H1 (cell line): ENCODE data around the gene NPHS2. TPM values are rescaled to one million over a fixed set of nuclear protein-coding genes. Genes with fewer than 3 reads are reported as not detected.

Experiments used
- CTCF ChIA-PET: fragments of 300-600 bp; sonication (Branson Sonifier 250); formaldehyde crosslinking; loops from one replicate; lab custom pipeline; 2021; ENCODE audit not compliant: partially characterized antibody; lab: Charles Lee
- POLR2A ChIA-PET: fragments of 300-600 bp; sonication (Branson Sonifier 250); formaldehyde crosslinking; loops from one replicate; lab custom pipeline; 2021; ENCODE audit warnings: inconsistent platforms; ENCODE audit not compliant: partially characterized antibody; lab: Charles Lee
- DNase-seq, 2 experiments: peaks; one replicate each; pipeline versions ENCODE4 v3.0.0 to v3.0.0-alpha.2; 2010 to 2022; ENCODE audit warnings: low spot score in 2 of 2, low read depth in 1 of 2, mixed read lengths in 1 of 2
- FAIRE-seq: peaks from 2 replicates; lab custom pipeline; 2011; peaks lifted over from hg19 to GRCh38; lab: Jason Lieb, UNC
- H2AFZ ChIP-seq: 2 replicates; pipeline ENCODE4 v1.8.1; 2012; ENCODE audit warnings: low read length, inconsistent platforms
- H2AK5ac ChIP-seq: 2 replicates; pipeline ENCODE4 v1.6.1; 2013; ENCODE audit warnings: low read depth, low read length
- H2BK120ac ChIP-seq: replicated peaks from 2 replicates; pipeline ENCODE3; 2013; ENCODE audit warnings: low read depth, low read length, inconsistent platforms
- H2BK12ac ChIP-seq: 2 replicates; pipeline ENCODE4 v1.6.1; 2013; ENCODE audit warnings: low read depth, low read length
- H2BK15ac ChIP-seq: 2 replicates; pipeline ENCODE4 v1.6.1; 2013; ENCODE audit warnings: low read length
- H2BK20ac ChIP-seq: 2 replicates; pipeline ENCODE4 v1.6.1; 2013; ENCODE audit warnings: low read length
- H2BK5ac ChIP-seq: 2 replicates; pipeline ENCODE4 v1.6.1; 2013; ENCODE audit warnings: low read depth, low read length
- H3K14ac ChIP-seq: 2 replicates; pipeline ENCODE4 v1.6.1; 2013; ENCODE audit warnings: inconsistent platforms; ENCODE audit not compliant: insufficient read length
- H3K18ac ChIP-seq: 2 replicates; pipeline ENCODE4 v1.6.1; 2013; ENCODE audit warnings: low read length; ENCODE audit errors: extremely low read depth
- H3K23ac ChIP-seq: 2 replicates; pipeline ENCODE4 v1.6.1; 2013; ENCODE audit warnings: inconsistent platforms; ENCODE audit not compliant: insufficient read length
- H3K23me2 ChIP-seq: 2 replicates; pipeline ENCODE4 v1.6.1; 2013; ENCODE audit warnings: low read depth, low read length
- H3K27ac ChIP-seq: 2 replicates; pipeline ENCODE4 v1.6.1; 2011; ENCODE audit warnings: low read depth, low read length, inconsistent platforms
- H3K27me3 ChIP-seq, 4 experiments: replicated peaks in 1 of 4; 1 replicate in 1 of 4; 2 replicates in 3 of 4; pipeline versions ENCODE4 v1.6.1 to v1.8.1; 2011 to 2013; ENCODE audit warnings: low read length in 3 of 4, mild to moderate bottlenecking in 3 of 4, inconsistent platforms in 2 of 4, mixed read lengths in 2 of 4, moderate library complexity in 1 of 4; ENCODE audit not compliant: control insufficient read depth in 3 of 4, insufficient read depth in 3 of 4; ENCODE audit errors: extremely low read depth in 1 of 4
- H3K36me3 ChIP-seq, 4 experiments: 2 replicates each; pipeline versions ENCODE4 v1.6.1 to v1.8.1; 2011 to 2013; ENCODE audit warnings: mild to moderate bottlenecking in 4 of 4, low read length in 3 of 4, moderate library complexity in 2 of 4, control low read depth in 1 of 4, inconsistent platforms in 1 of 4; ENCODE audit not compliant: insufficient read depth in 4 of 4, control insufficient read depth in 2 of 4
- H3K4ac ChIP-seq: replicated peaks from 2 replicates; pipeline ENCODE3; 2013; ENCODE audit warnings: low read length, low read depth, mixed read lengths, inconsistent platforms; ENCODE audit not compliant: insufficient read length
- H3K4me1 ChIP-seq, 4 experiments: replicated peaks in 1 of 4; 1 replicate in 1 of 4; 2 replicates in 3 of 4; pipeline versions ENCODE4 v1.6.1 to v1.8.1; 2011 to 2013; ENCODE audit warnings: low read length in 3 of 4, inconsistent platforms in 2 of 4, mixed read lengths in 1 of 4; ENCODE audit not compliant: insufficient read depth in 4 of 4, control insufficient read depth in 3 of 4
- H3K4me2 ChIP-seq, 2 experiments: 2 replicates each; pipeline versions ENCODE4 v1.6.1 to v1.8.1; 2011 to 2013; ENCODE audit warnings: low read depth in 2 of 2, low read length in 2 of 2, control low read depth in 1 of 2, inconsistent platforms in 1 of 2, mild to moderate bottlenecking in 1 of 2; ENCODE audit not compliant: insufficient read depth in 1 of 2
- H3K4me3 ChIP-seq, 4 experiments: fragments of 200-600, 300-600 bp in 1 of 4; sonication (generic), shearing (Covaris generic), sonication (Bioruptor Twin) in 1 of 4; 2 replicates each; pipeline versions ENCODE4 v1.5.1 to v1.8.1; 2011 to 2016; ENCODE audit warnings: low read length in 4 of 4, low read depth in 3 of 4, control low read depth in 2 of 4, inconsistent platforms in 2 of 4, mild to moderate bottlenecking in 2 of 4, mixed read lengths in 1 of 4, moderate library complexity in 1 of 4; ENCODE audit not compliant: insufficient read depth in 2 of 4; ENCODE audit errors: extremely low read depth in 1 of 4
- H3K56ac ChIP-seq: replicated peaks from 2 replicates; pipeline ENCODE3; 2013; ENCODE audit warnings: low read depth, mild to moderate bottlenecking, mixed read lengths, low read length, inconsistent platforms; ENCODE audit not compliant: insufficient read length
- H3K79me1 ChIP-seq: 2 replicates; pipeline ENCODE4 v1.6.1; 2013; ENCODE audit warnings: low read depth, low read length, control low read depth
- H3K79me2 ChIP-seq, 2 experiments: 2 replicates each; pipeline versions ENCODE4 v1.6.1 to v1.8.1; 2012 to 2013; ENCODE audit warnings: low read length in 2 of 2, mild to moderate bottlenecking in 2 of 2, inconsistent platforms in 1 of 2; ENCODE audit not compliant: insufficient read depth in 2 of 2, control insufficient read depth in 1 of 2
- H3K9ac ChIP-seq, 4 experiments: replicated peaks in 1 of 4; 1 replicate in 1 of 4; 2 replicates in 3 of 4; pipeline versions ENCODE4 v1.6.1 to v1.8.1; 2011 to 2013; ENCODE audit warnings: low read depth in 3 of 4, low read length in 3 of 4, control low read depth in 2 of 4, mild to moderate bottlenecking in 2 of 4, moderate library complexity in 2 of 4, inconsistent platforms in 1 of 4; ENCODE audit errors: extremely low read depth in 1 of 4
- H3K9me3 ChIP-seq, 2 experiments: 2 replicates each; pipeline versions ENCODE4 v1.6.1 to v1.8.1; 2012 to 2013; ENCODE audit warnings: mild to moderate bottlenecking in 2 of 2, moderate library complexity in 2 of 2, control low read depth in 1 of 2, inconsistent platforms in 1 of 2, low read depth in 1 of 2, low read length in 1 of 2, mixed read lengths in 1 of 2; ENCODE audit not compliant: insufficient read depth in 2 of 2
- H4K20me1 ChIP-seq, 2 experiments: replicated peaks in 1 of 2; 2 replicates each; pipeline versions ENCODE3 to v1.8.1; 2011 to 2013; ENCODE audit warnings: inconsistent platforms in 2 of 2, low read length in 2 of 2, mild to moderate bottlenecking in 1 of 2; ENCODE audit not compliant: insufficient read depth in 2 of 2, control insufficient read depth in 1 of 2
- H4K5ac ChIP-seq: 2 replicates; pipeline ENCODE4 v1.6.1; 2013; ENCODE audit warnings: low read length, low read depth, mixed read lengths, inconsistent platforms; ENCODE audit not compliant: insufficient read length
- H4K8ac ChIP-seq: 2 replicates; pipeline ENCODE4 v1.8.0; 2013; ENCODE audit warnings: mild to moderate bottlenecking, moderate library complexity, low read length, inconsistent platforms; ENCODE audit not compliant: insufficient read depth; ENCODE audit errors: extremely low read depth
- H4K91ac ChIP-seq: replicated peaks from 2 replicates; pipeline ENCODE3; 2013; ENCODE audit warnings: low read length, mixed read lengths, inconsistent platforms; ENCODE audit not compliant: insufficient read length
- BCL11A ChIP-seq, 2 experiments: IDR thresholded peaks; one replicate each; pipeline ENCODE4 v1.6.1; 2011; ENCODE audit warnings: low read depth in 2 of 2, low read length in 2 of 2, mild to moderate bottlenecking in 2 of 2
- CHD1 ChIP-seq: IDR thresholded peaks from 2 replicates; pipeline ENCODE4 v1.6.1; 2012; ENCODE audit warnings: low read depth, low read length, improper control_type of control experiment
- EP300 ChIP-seq, 2 experiments: IDR thresholded peaks; 1 replicate in 1 of 2; 2 replicates in 1 of 2; pipeline ENCODE4 v1.6.1; 2011 to 2012; ENCODE audit warnings: low read depth in 2 of 2, low read length in 2 of 2, mild to moderate bottlenecking in 2 of 2, borderline replicate concordance in 1 of 2, inconsistent platforms in 1 of 2, moderate library complexity in 1 of 2
- GTF2F1 ChIP-seq: IDR thresholded peaks from 2 replicates; pipeline ENCODE4 v1.6.1; 2012; ENCODE audit warnings: low read depth, low read length, improper control_type of control experiment, borderline replicate concordance
- JUN ChIP-seq: IDR thresholded peaks from 2 replicates; pipeline ENCODE4 v1.6.1; 2011; ENCODE audit warnings: low read depth, mild to moderate bottlenecking, improper control_type of control experiment, low read length
- NANOG ChIP-seq: IDR thresholded peaks from 2 replicates; pipeline ENCODE4 v1.6.1; 2011; ENCODE audit warnings: low read length, low read depth, mild to moderate bottlenecking, inconsistent platforms; ENCODE audit not compliant: insufficient read depth, poor library complexity, severe bottlenecking
- RAD21 ChIP-seq, 2 experiments: IDR thresholded peaks in 1 of 2; conservative IDR thresholded peaks in 1 of 2; 2 replicates each; pipeline ENCODE4 v1.6.1; 2011; ENCODE audit warnings: low read depth in 2 of 2, low read length in 2 of 2, improper control_type of control experiment in 1 of 2, inconsistent platforms in 1 of 2, mild to moderate bottlenecking in 1 of 2, moderate library complexity in 1 of 2
- SIRT6 ChIP-seq: IDR thresholded peaks from one replicate; pipeline ENCODE4 v1.7.1; 2012; ENCODE audit warnings: low read length, inconsistent platforms
- SIX5 ChIP-seq: IDR thresholded peaks from 2 replicates; pipeline ENCODE4 v1.6.1; 2011; ENCODE audit warnings: mild to moderate bottlenecking, low read depth, low read length
- SP1 ChIP-seq: IDR thresholded peaks from 2 replicates; pipeline ENCODE4 v1.6.1; 2011; ENCODE audit warnings: low read depth, low read length
- SP4 ChIP-seq: IDR thresholded peaks from 2 replicates; pipeline ENCODE4 v1.6.1; 2012; ENCODE audit warnings: low read length, inconsistent platforms
- TAF7 ChIP-seq: optimal IDR thresholded peaks from 2 replicates; pipeline ENCODE3; 2011; ENCODE audit warnings: low read depth, mild to moderate bottlenecking, inconsistent platforms, low read length, moderate library complexity, borderline replicate concordance
- TCF12 ChIP-seq: IDR thresholded peaks from 2 replicates; pipeline ENCODE4 v1.6.1; 2011; ENCODE audit warnings: low read depth, mild to moderate bottlenecking, low read length
- USF2 ChIP-seq: IDR thresholded peaks from 2 replicates; pipeline ENCODE4 v1.6.1; 2011; ENCODE audit warnings: low read length, improper control_type of control experiment
- WGBS, 2 experiments: shearing (Covaris generic) in 1 of 2; methylation state at CpG; one replicate each; pipeline versions ENCODE4 v1.1.6 to v1.1.7; 2013 to 2015; ENCODE audit warnings: low lambda C conversion rate in 2 of 2, mixed read lengths in 2 of 2, inconsistent platforms in 1 of 2, low coverage in 1 of 2, missing lambda C conversion rate in 1 of 2; ENCODE audit not compliant: insufficient replicate concordance in 2 of 2, insufficient coverage in 1 of 2, insufficient read length in 1 of 2; ENCODE audit errors: extremely low coverage in 1 of 2, missing lambda C conversion rate in 1 of 2; 5-methylcytosine and 5-hydroxymethylcytosine counted together
- polyA plus RNA-seq, 7 experiments: library from polyadenylated mRNA; depleted of rRNA in 3 of 7; stranded (reverse) in 5 of 7; unstranded in 2 of 7; fragments of >200 nt in 5 of 7; fragments of 200-250 nt in 2 of 7; gene quantifications; 1 replicate in 5 of 7; 2 replicates in 1 of 7; 4 replicates in 1 of 7; pipeline versions ENCODE4 v1.2.1 to v1.2.3, GENCODE V29; 2011 to 2013; ENCODE audit warnings: missing spikeins in 2 of 7, mixed read lengths in 2 of 7
- total RNA-seq: library from RNA; stranded (reverse); fragmentation: NEBNext Ultra II Directional; extraction: Animal tissue kit (Norgen Biotek cat#: 25700); gene quantifications from 2 replicates; pipeline ENCODE4 v1.2.1, GENCODE V29; 2021

The NPHS2 gene
- total and polyA plus RNA-seq, 2 of the 8 experiments (the other 6 are each of a cell fraction or from before 2014, with no cell fraction given) = not detected

DNA sequence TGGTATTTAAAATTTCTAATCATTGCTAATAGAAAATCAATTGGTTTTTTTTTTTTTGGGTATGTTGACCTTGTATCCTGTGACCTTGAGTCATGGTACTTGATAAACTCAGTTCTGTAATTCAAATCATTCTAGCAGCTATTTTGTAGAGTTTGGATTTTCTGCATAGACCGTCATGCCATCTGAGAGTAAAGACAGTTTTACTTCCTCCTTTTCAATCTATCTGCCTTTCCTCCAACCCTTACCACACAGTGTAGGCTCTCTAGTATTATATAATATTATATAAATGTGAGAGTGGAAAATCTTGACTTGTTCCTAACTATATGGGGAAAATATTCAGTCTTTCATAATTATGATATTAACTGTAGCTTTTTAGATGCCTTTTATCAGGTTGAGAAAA is 22.9 kb upstream of the NPHS2 start:
- DNase-seq (no peak), FAIRE-seq (no peak)
- no peak overlapping the region for H3K4ac ChIP-seq
- H3K18ac ChIP-seq = no peak overlapping the region
- no peak overlapping the region for H3K4me2 ChIP-seq
- no peaks in the 10 kb centered on the region for H3K4me1 ChIP-seq
- no peaks in the 10 kb centered on the region for H3K36me3 ChIP-seq
- no peaks in the 10 kb centered on the region for H4K20me1 ChIP-seq
- H3K27me3 ChIP-seq = no peaks in the 10 kb centered on the region
- no peaks in the 10 kb centered on the region for H3K9me3 ChIP-seq
- no peak overlapping the region for H2BK120ac ChIP-seq
- no peak overlapping the region for H2BK12ac ChIP-seq
- no peak overlapping the region for H2BK5ac ChIP-seq
- no peak overlapping the region for H4K8ac ChIP-seq
- H3K27ac ChIP-seq = no peak overlapping the region
- no peak overlapping the region for H3K4me3 ChIP-seq
- no peak overlapping the region for H4K5ac ChIP-seq
- H3K79me2 ChIP-seq = no peaks in the 10 kb centered on the region
- H3K56ac ChIP-seq = no peak overlapping the region
- H2AFZ ChIP-seq = no peak overlapping the region
- H3K14ac ChIP-seq = no peak overlapping the region
- no peaks in the 10 kb centered on the region for H3K79me1 ChIP-seq
- no peak overlapping the region for H2BK20ac ChIP-seq
- H3K23ac ChIP-seq = no peak overlapping the region
- no peak overlapping the region for H2AK5ac ChIP-seq
- CTCF ChIA-PET = interaction anchor here (0.7 to 2.1 kb wide), 10 partner anchors 9 to 270 kb away, joined by 3 to 6 read pairs (median 3); no protein-coding TSS in a partner anchor
- no peak overlapping the region for H2BK15ac ChIP-seq
- no peak overlapping the region for H4K91ac ChIP-seq
- no peaks in the 10 kb centered on the region for H3K23me2 ChIP-seq
- H3K9ac ChIP-seq = no peak overlapping the region
- 92% methylated on average over 1 of the region's 1 CpG; no CpG with 5 or more reads in 1 of the 2 experiments for WGBS, 2 experiments
- POLR2A ChIA-PET = interaction anchor here (0.5 to 0.6 kb wide), 2 partner anchors 143 to 229 kb away, joined by 3 read pairs; no protein-coding TSS in a partner anchor
- TF ChIP-seq SP4 (no peak), RAD21 (IDR thresholded peaks at IDR 0.05 in 1 of 2, conservative IDR thresholded peaks at IDR 0.05 in 1 of 2; ENCODE audit: low read depth in 2 of 2, low read length in 2 of 2) (no peak), TCF12 (no peak), CHD1 (no peak), USF2 (no peak), BCL11A (IDR thresholded peaks at IDR 0.05; ENCODE audit: low read depth in 2 of 2, low read length in 2 of 2) (no peak), TAF7 (no peak), SIRT6 (no peak), GTF2F1 (no peak), NANOG (no peak), EP300 (IDR thresholded peaks at IDR 0.05; ENCODE audit: borderline replicate concordance in 1 of 2, low read depth in 2 of 2, low read length in 2 of 2) (no peak), JUN (no peak), SP1 (no peak), SIX5 (no peak)
